Stimulated activated CD8-positive, alpha-beta memory T cell treated with anti-CD3 and anti-CD28 coated beads, Interleukin-12 subunit alpha, Interleukin-12 subunit beta, amount 100 ng/mL, for 24 hours (primary cell): Measurements from ENCODE around the gene MEX3D.
A peak's percentile ranks its signal among the peaks of the same experiment; 100 is the strongest.
"Not testable (repeated sequence)": the region's sequence is repeated elsewhere in the genome, so short reads cannot be mapped to it uniquely, and the experiment has no call there.

ENCODE experiments used
- DNase-seq: peaks from one replicate; pipeline ENCODE4 v3.0.0-alpha.2; 2020; ENCODE audit errors: extremely low read depth

MEX3D gene

GRCh38 chr19:1519802-1520201 lies 48.3 kb downstream of the MEX3D start:
- not testable (repeated sequence) for DNase-seq

- no peak for DNase-seq
These were observed 49.7 kb downstream of the MEX3D start for GRCh38 chr19:1518471-1518870.

- DNase-seq = no peak
These were observed 51.8 kb downstream of the MEX3D start for GRCh38 chr19:1516395-1516753.

- DNase-seq = no peak
These were observed 53.0 kb downstream of the MEX3D start for GRCh38 chr19:1514986-1515721.

- DNase-seq = no peak
These were observed 53.8 kb downstream of the MEX3D start for GRCh38 chr19:1514295-1514661.

- DNase-seq = peak; percentile 41
These were observed 54.4 kb downstream of the MEX3D start for GRCh38 chr19:1513499-1514294.

- DNase-seq = no peak
These were observed 55.2 kb downstream of the MEX3D start, which contains the start of gene ADAMTSL5 for GRCh38 chr19:1512671-1513498. ADAMTSL5 (minus strand) TSS chr19:1513019; CDS start chr19:1510943, 2,076 bp downstream.

GRCh38 chr19:1511318-1512317 lies 56.5 kb downstream of the MEX3D start:
- no peak for DNase-seq

- DNase-seq = no peak
These were observed 57.3 kb downstream of the MEX3D start for GRCh38 chr19:1510807-1511206.

- DNase-seq = no peak
These were observed 57.7 kb downstream of the MEX3D start for GRCh38 chr19:1510442-1510806.

- DNase-seq = no peak
These were observed 58.3 kb downstream of the MEX3D start for GRCh38 chr19:1509602-1510441.

GRCh38 chr19:1508507-1508856 lies 59.6 kb downstream of the MEX3D start:
- no peak for DNase-seq

- peak; percentile 72 for DNase-seq
These were observed 60.2 kb downstream of the MEX3D start for GRCh38 chr19:1507763-1508506.

- no peak for DNase-seq
These were observed 60.9 kb downstream of the MEX3D start for GRCh38 chr19:1507192-1507660.

- DNase-seq = no peak
These were observed 61.9 kb downstream of the MEX3D start for GRCh38 chr19:1505991-1506881.

GRCh38 chr19:1505012-1505411 lies 63.1 kb downstream of the MEX3D start:
- DNase-seq = no peak
